K562 (cell line): ENCODE results near the gene CSTF2T. TPM values are rescaled to one million over a fixed set of nuclear protein-coding genes. Genes with fewer than 3 reads are reported as not detected.

Source experiments
- ARNT ChIP-seq, 2 experiments: fragments of 450-650 bp; IDR thresholded peaks; 2 replicates each; pipeline ENCODE4 v1.6.1; 2016; ENCODE audit warnings: mild to moderate bottlenecking in 1 of 2
- BRD9 ChIP-seq: fragments of 450-650 bp; IDR thresholded peaks from 2 replicates; pipeline ENCODE4 v1.6.1; 2018; ENCODE audit warnings: low read depth; ENCODE audit not compliant: partially characterized antibody
- CSDE1 ChIP-seq, 2 experiments: fragments of 450-650 bp; IDR thresholded peaks; 2 replicates each; pipeline ENCODE4 v1.6.1; 2016; ENCODE audit warnings: mild to moderate bottlenecking in 1 of 2
- EP300 ChIP-seq: IDR thresholded peaks from 2 replicates; pipeline ENCODE4 v1.6.1; 2012; ENCODE audit warnings: low read length, improper control_type of control experiment
- EWSR1 ChIP-seq: fragments of 450-650 bp; IDR thresholded peaks from 2 replicates; pipeline ENCODE4 v1.6.1; 2018; ENCODE audit warnings: borderline replicate concordance, mild to moderate bottlenecking, low read depth, moderate library complexity; ENCODE audit not compliant: partially characterized antibody
- GTF2A2 ChIP-seq: IDR thresholded peaks from 2 replicates; pipeline ENCODE4 v1.6.1; 2016; ENCODE audit warnings: mild to moderate bottlenecking, missing genetic modification characterization, missing compliant biosample characterization
- RBM22 ChIP-seq: fragments of 200-400 bp; formaldehyde crosslinking; IDR thresholded peaks from 2 replicates; pipeline ENCODE4 v1.6.1; 2018; ENCODE audit warnings: low read length, low read depth; ENCODE audit not compliant: poor library complexity, severe bottlenecking
- SIRT6 ChIP-seq: IDR thresholded peaks from one replicate; pipeline ENCODE4 v1.6.1; 2012; ENCODE audit warnings: low read depth, mild to moderate bottlenecking, control low read depth, inconsistent platforms, low read length, moderate library complexity
- TBP ChIP-seq: optimal IDR thresholded peaks from 2 replicates; pipeline ENCODE3; 2011; ENCODE audit warnings: low read depth, low read length, improper control_type of control experiment
- TCF7 ChIP-seq: sonication (generic); IDR thresholded peaks from 2 replicates; pipeline ENCODE4 v1.6.1; 2016; ENCODE audit warnings: antibody characterized with exemption, borderline replicate concordance
- ZNF134 ChIP-seq: fragments of 250-450 bp; sonication (Bioruptor Pico); conservative IDR thresholded peaks from 2 replicates; pipeline ENCODE4 v1.4.0; 2020
- ZNF143 ChIP-seq: sonication (generic); formaldehyde crosslinking; IDR thresholded peaks from 2 replicates; pipeline ENCODE4 v1.9.0; 2022; ENCODE audit warnings: mild to moderate bottlenecking, missing genetic modification reagents
- ZNF232 ChIP-seq: sonication (generic); formaldehyde crosslinking; IDR thresholded peaks from 2 replicates; pipeline ENCODE4 v1.8.0; 2022; ENCODE audit warnings: mild to moderate bottlenecking, missing genetic modification reagents
- polyA plus RNA-seq, 8 experiments: library from polyadenylated mRNA; depleted of rRNA in 4 of 8; stranded (reverse) in 5 of 8; unstranded in 3 of 8; fragments of >200 nt; fragmentation: Nextera tagmentation in 2 of 8; fragmentation: Illumina TruSeq in 1 of 8; extraction: Ambion mirVana in 2 of 8; extraction: Trizol in 1 of 8; gene quantifications; 2 replicates each; pipeline versions ENCODE4 v1.2.1 to v1.2.3, GENCODE V29; 2011 to 2014; ENCODE audit warnings: inconsistent platforms in 1 of 8, missing spikeins in 1 of 8
- total RNA-seq, 7 experiments: library from RNA; depleted of rRNA in 6 of 7; stranded (reverse); fragments of >200 nt in 6 of 7; fragmentation: Illumina TruSeq in 2 of 7; extraction: Trizol in 2 of 7; gene quantifications; 2 replicates each; pipeline versions ENCODE4 v1.2.1 to v1.2.3, GENCODE V29; 2011 to 2021; ENCODE audit warnings: low replicate concordance in 1 of 7
- TF ChIP-seq, protein P1 (sequence below): fragments of 450-650 bp; IDR thresholded peaks from 2 replicates; pipeline ENCODE4 v1.6.1; 2017; ENCODE audit warnings: antibody characterized with exemption, mild to moderate bottlenecking
- TF ChIP-seq, protein P2 (sequence below): fragments of 250-450 bp; sonication (Bioruptor Pico); IDR thresholded peaks from 2 replicates; pipeline ENCODE4 v1.5.0; 2020; ENCODE audit warnings: mild to moderate bottlenecking, borderline replicate concordance
- TF ChIP-seq, protein P3 (sequence below), 3 experiments: fragments of 200-800 bp in 1 of 3; sonication (Bioruptor generic) in 1 of 3; sonication (generic) in 1 of 3; formaldehyde crosslinking in 1 of 3; IDR thresholded peaks; 2 replicates each; pipeline versions ENCODE4 v1.6.1 to v1.8.0; 2016 to 2022; ENCODE audit warnings: mild to moderate bottlenecking in 2 of 3, missing compliant biosample characterization in 2 of 3, missing genetic modification characterization in 2 of 3, missing genetic modification reagents in 1 of 3
- TF ChIP-seq, protein P4 (sequence below): fragments of 450-650 bp; IDR thresholded peaks from 2 replicates; pipeline ENCODE4 v1.7.1; 2018; ENCODE audit warnings: mild to moderate bottlenecking, low read depth; ENCODE audit not compliant: partially characterized antibody

CSTF2T gene
- total and polyA plus RNA-seq, 9 of the 15 experiments (the other 6 are each of a cell fraction or from before 2014, with no cell fraction given), result 10.3 to 32.4 (median 24.2) TPM

DNA sequence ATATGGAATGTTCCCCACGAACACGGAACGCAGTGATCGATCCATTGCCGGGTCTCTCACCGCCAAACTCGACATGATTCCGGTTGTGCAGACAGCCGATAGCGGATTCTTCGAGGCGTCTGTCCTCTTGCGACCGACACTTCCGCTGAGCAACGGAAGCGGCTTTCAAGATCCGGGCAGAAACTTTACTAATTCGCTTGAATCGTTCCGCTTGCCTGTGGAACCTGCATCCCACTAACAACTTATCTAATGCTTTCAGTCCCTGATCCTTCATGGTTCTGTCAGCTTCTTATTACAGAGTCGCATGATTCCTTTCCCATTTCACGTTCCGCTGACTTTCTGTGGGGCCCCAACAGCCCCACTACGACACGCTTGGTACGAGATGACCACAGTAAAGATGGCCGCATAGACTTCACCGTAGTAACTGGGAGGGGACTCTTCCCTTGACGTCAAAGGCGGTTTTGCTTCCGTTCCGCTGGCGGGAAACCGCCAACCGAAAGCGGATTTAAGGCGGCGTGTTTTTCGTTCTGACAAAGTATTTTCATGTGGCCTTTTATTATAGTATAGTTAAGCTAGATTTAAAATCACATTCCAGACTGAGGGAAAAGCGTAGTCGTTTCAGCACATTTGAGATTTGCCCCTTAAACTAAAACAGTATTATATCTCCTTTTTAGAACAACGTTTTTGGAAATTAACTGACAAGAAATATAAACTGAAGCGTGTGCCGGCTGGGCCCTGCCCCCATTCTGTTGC, at the start of gene CSTF2T (continued):
- TF ChIP-seq, protein P1, sequence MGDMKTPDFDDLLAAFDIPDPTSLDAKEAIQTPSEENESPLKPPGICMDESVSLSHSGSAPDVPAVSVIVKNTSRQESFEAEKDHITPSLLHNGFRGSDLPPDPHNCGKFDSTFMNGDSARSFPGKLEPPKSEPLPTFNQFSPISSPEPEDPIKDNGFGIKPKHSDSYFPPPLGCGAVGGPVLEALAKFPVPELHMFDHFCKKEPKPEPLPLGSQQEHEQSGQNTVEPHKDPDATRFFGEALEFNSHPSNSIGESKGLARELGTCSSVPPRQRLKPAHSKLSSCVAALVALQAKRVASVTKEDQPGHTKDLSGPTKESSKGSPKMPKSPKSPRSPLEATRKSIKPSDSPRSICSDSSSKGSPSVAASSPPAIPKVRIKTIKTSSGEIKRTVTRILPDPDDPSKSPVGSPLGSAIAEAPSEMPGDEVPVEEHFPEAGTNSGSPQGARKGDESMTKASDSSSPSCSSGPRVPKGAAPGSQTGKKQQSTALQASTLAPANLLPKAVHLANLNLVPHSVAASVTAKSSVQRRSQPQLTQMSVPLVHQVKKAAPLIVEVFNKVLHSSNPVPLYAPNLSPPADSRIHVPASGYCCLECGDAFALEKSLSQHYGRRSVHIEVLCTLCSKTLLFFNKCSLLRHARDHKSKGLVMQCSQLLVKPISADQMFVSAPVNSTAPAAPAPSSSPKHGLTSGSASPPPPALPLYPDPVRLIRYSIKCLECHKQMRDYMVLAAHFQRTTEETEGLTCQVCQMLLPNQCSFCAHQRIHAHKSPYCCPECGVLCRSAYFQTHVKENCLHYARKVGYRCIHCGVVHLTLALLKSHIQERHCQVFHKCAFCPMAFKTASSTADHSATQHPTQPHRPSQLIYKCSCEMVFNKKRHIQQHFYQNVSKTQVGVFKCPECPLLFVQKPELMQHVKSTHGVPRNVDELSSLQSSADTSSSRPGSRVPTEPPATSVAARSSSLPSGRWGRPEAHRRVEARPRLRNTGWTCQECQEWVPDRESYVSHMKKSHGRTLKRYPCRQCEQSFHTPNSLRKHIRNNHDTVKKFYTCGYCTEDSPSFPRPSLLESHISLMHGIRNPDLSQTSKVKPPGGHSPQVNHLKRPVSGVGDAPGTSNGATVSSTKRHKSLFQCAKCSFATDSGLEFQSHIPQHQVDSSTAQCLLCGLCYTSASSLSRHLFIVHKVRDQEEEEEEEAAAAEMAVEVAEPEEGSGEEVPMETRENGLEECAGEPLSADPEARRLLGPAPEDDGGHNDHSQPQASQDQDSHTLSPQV, result peak; percentile 89
- no peak for TF ChIP-seq RBM22
- peak; percentile 71 to 85; a peak in 3 of 4 replicates for TF ChIP-seq CSDE1 (IDR thresholded peaks at IDR 0.05)
- TF ChIP-seq TCF7, result 0 out of 2 replicates have a peak, but pooled peaks have one; percentile 53
- TF ChIP-seq BRD9, result no peak
- TF ChIP-seq, protein P2, sequence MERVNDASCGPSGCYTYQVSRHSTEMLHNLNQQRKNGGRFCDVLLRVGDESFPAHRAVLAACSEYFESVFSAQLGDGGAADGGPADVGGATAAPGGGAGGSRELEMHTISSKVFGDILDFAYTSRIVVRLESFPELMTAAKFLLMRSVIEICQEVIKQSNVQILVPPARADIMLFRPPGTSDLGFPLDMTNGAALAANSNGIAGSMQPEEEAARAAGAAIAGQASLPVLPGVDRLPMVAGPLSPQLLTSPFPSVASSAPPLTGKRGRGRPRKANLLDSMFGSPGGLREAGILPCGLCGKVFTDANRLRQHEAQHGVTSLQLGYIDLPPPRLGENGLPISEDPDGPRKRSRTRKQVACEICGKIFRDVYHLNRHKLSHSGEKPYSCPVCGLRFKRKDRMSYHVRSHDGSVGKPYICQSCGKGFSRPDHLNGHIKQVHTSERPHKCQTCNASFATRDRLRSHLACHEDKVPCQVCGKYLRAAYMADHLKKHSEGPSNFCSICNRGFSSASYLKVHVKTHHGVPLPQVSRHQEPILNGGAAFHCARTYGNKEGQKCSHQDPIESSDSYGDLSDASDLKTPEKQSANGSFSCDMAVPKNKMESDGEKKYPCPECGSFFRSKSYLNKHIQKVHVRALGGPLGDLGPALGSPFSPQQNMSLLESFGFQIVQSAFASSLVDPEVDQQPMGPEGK (CRISPR knock-in tag), result 0 out of 2 replicates have a peak, but pooled peaks have one; percentile 43
- TF ChIP-seq ZNF143 (CRISPR knock-in tag), result no peak
- no peak for TF ChIP-seq SIRT6
- 0 out of 2 replicates have a peak, but pooled peaks have one; percentile 48 for TF ChIP-seq GTF2A2 (tag)
- peak; percentile 84 to 94; a peak in 3 of 4 replicates for TF ChIP-seq ARNT (IDR thresholded peaks at IDR 0.05)
- peak; percentile 67 for TF ChIP-seq EP300
- TF ChIP-seq TBP, result peak; percentile 73
- TF ChIP-seq, protein P3, sequence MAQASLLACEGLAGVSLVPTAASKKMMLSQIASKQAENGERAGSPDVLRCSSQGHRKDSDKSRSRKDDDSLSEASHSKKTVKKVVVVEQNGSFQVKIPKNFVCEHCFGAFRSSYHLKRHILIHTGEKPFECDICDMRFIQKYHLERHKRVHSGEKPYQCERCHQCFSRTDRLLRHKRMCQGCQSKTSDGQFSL (CRISPR knock-in tag; IDR thresholded peaks at IDR 0.05), result peak; percentile 72
- TF ChIP-seq, protein P3 (tag; IDR thresholded peaks at IDR 0.05), result peak in 1 of 2 experiments; percentile 32; a peak in 1 of 4 replicates
- no peak for TF ChIP-seq EWSR1
- TF ChIP-seq ZNF134, result no peak
- TF ChIP-seq ZNF232 (CRISPR knock-in tag), result peak; percentile 73
- TF ChIP-seq, protein P4, sequence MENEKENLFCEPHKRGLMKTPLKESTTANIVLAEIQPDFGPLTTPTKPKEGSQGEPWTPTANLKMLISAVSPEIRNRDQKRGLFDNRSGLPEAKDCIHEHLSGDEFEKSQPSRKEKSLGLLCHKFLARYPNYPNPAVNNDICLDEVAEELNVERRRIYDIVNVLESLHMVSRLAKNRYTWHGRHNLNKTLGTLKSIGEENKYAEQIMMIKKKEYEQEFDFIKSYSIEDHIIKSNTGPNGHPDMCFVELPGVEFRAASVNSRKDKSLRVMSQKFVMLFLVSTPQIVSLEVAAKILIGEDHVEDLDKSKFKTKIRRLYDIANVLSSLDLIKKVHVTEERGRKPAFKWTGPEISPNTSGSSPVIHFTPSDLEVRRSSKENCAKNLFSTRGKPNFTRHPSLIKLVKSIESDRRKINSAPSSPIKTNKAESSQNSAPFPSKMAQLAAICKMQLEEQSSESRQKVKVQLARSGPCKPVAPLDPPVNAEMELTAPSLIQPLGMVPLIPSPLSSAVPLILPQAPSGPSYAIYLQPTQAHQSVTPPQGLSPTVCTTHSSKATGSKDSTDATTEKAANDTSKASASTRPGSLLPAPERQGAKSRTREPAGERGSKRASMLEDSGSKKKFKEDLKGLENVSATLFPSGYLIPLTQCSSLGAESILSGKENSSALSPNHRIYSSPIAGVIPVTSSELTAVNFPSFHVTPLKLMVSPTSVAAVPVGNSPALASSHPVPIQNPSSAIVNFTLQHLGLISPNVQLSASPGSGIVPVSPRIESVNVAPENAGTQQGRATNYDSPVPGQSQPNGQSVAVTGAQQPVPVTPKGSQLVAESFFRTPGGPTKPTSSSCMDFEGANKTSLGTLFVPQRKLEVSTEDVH, result peak; percentile 99
